ENCODE data around the gene IGFL4.
"Not testable (repeated sequence)": the region's sequence is repeated elsewhere in the genome, so short reads cannot be mapped to it uniquely, and the experiment has no call there.

Gene IGFL4

GRCh38 chr19:46040952-46041500 is at the start of gene IGFL4:
TSS of gene IGFL4 (minus strand) at chr19:46041002. CDS start at chr19:46040962, 40 bp downstream.
- DNase-seq, result no peak

- DNase-seq, result no peak
Observed at GRCh38 chr19:46090444-46090843, 49.6 kb upstream of the IGFL4 start.

- no peak for DNase-seq
Observed at GRCh38 chr19:46089432-46089831, 48.6 kb upstream of the IGFL4 start.

GRCh38 chr19:46088101-46088500 is 47.3 kb upstream of the IGFL4 start:
- DNase-seq, result no peak

GRCh38 chr19:46085888-46086287 is 45.1 kb upstream of the IGFL4 start:
- no peak for DNase-seq

GRCh38 chr19:46082728-46083050 is 41.9 kb upstream of the IGFL4 start:
- no peak for DNase-seq

- no peak for DNase-seq
Observed at GRCh38 chr19:46081928-46082727, 41.3 kb upstream of the IGFL4 start.

GRCh38 chr19:46080561-46080960 is 39.8 kb upstream of the IGFL4 start:
- DNase-seq, result no peak

- no peak for DNase-seq
Observed at GRCh38 chr19:46079576-46079975, 38.8 kb upstream of the IGFL4 start.

GRCh38 chr19:46078573-46079332 is 38.0 kb upstream of the IGFL4 start:
- not testable (repeated sequence) for DNase-seq

- no peak for DNase-seq
Observed at GRCh38 chr19:46077815-46078167, 37.0 kb upstream of the IGFL4 start.

GRCh38 chr19:46076951-46077814 is 36.4 kb upstream of the IGFL4 start:
- no peak for DNase-seq

- DNase-seq, result no peak
Observed at GRCh38 chr19:46076031-46076880, 35.5 kb upstream of the IGFL4 start.

- no peak for DNase-seq
Observed at GRCh38 chr19:46073268-46073922, 32.6 kb upstream of the IGFL4 start.

- DNase-seq, result no peak
Observed at GRCh38 chr19:46069806-46070341, 29.1 kb upstream of the IGFL4 start.

GRCh38 chr19:46068345-46069258 is 27.8 kb upstream of the IGFL4 start:
- DNase-seq, result no peak

- DNase-seq, result no peak
Observed at GRCh38 chr19:46067691-46068090, 26.9 kb upstream of the IGFL4 start.

GRCh38 chr19:46066471-46066870 is 25.7 kb upstream of the IGFL4 start:
- DNase-seq, result no peak

GRCh38 chr19:46065486-46066071 is 24.8 kb upstream of the IGFL4 start:
- no peak for DNase-seq

- DNase-seq, result no peak
Observed at GRCh38 chr19:46063201-46063600, 22.4 kb upstream of the IGFL4 start.
